HepG2 (cell line): ENCODE data around the gene C1QTNF3.

Source experiments
- ATF3 ChIP-seq: sonication (generic); formaldehyde crosslinking; IDR thresholded peaks from 2 replicates; pipeline ENCODE4 v1.4.0; 2020; ENCODE audit warnings: missing genetic modification reagents
- BCL6 ChIP-seq: IDR thresholded peaks from 2 replicates; pipeline ENCODE4 v1.6.1; 2016; ENCODE audit warnings: missing genetic modification reagents, missing compliant biosample characterization
- CTCF ChIP-seq: sonication (generic); formaldehyde crosslinking; IDR thresholded peaks from 2 replicates; pipeline ENCODE4 v1.5.0; 2020; ENCODE audit warnings: mild to moderate bottlenecking, missing genetic modification reagents, moderate library complexity
- IRF2 ChIP-seq: IDR thresholded peaks from 2 replicates; pipeline ENCODE4 v1.6.1; 2018; ENCODE audit warnings: missing genetic modification reagents, missing compliant biosample characterization
- MLX ChIP-seq: IDR thresholded peaks from 2 replicates; pipeline ENCODE4 v1.6.1; 2016
- PHF20 ChIP-seq: sonication (generic); formaldehyde crosslinking; IDR thresholded peaks from 2 replicates; pipeline ENCODE4 v1.5.0; 2020; ENCODE audit warnings: mild to moderate bottlenecking, missing genetic modification reagents
- RAD51 ChIP-seq: fragments of 450-650 bp; IDR thresholded peaks from 2 replicates; pipeline ENCODE4 v1.6.1; 2016; ENCODE audit warnings: borderline replicate concordance
- RXRA ChIP-seq: sonication (generic); formaldehyde crosslinking; IDR thresholded peaks from 2 replicates; pipeline ENCODE4 v1.5.1; 2020; ENCODE audit warnings: missing genetic modification reagents
- SYNCRIP ChIP-seq: fragments of 200-400 bp; formaldehyde crosslinking; IDR thresholded peaks from 2 replicates; pipeline ENCODE4 v1.6.1; 2018; ENCODE audit warnings: mild to moderate bottlenecking, low read depth, low read length; ENCODE audit not compliant: insufficient read depth
- ZNF275 ChIP-seq: sonication (generic); formaldehyde crosslinking; IDR thresholded peaks from 2 replicates; pipeline ENCODE4 v1.8.0; 2022; ENCODE audit warnings: missing genetic modification reagents, mild to moderate bottlenecking, inconsistent platforms, borderline replicate concordance
- ZNF775 ChIP-seq: sonication (generic); formaldehyde crosslinking; IDR thresholded peaks from 2 replicates; pipeline ENCODE4 v1.4.0; 2020; ENCODE audit warnings: missing genetic modification reagents, mild to moderate bottlenecking, moderate library complexity, borderline replicate concordance

GRCh38 chr5:34039398-34040157 lies 3.4 kb downstream of the C1QTNF3 start:
- TF ChIP-seq BCL6 (CRISPR knock-in tag) (no peak), RAD51 (no peak), IRF2 (no peak), SYNCRIP (no peak), PHF20 (no peak), ZNF275 (no peak), RXRA (CRISPR knock-in tag) (no peak), ATF3 (CRISPR knock-in tag) (no peak), CTCF (CRISPR knock-in tag) (no peak), MLX (no peak), ZNF775 (no peak)
